ENCODE data around the gene CEP63. TPM values are rescaled to one million over a fixed set of nuclear protein-coding genes. Genes with fewer than 3 reads are reported as not detected.

CEP63 gene
- total RNA-seq, 3 donors from 2014 or later = 31.8 to 38.9 (median 33.1) TPM

DNA sequence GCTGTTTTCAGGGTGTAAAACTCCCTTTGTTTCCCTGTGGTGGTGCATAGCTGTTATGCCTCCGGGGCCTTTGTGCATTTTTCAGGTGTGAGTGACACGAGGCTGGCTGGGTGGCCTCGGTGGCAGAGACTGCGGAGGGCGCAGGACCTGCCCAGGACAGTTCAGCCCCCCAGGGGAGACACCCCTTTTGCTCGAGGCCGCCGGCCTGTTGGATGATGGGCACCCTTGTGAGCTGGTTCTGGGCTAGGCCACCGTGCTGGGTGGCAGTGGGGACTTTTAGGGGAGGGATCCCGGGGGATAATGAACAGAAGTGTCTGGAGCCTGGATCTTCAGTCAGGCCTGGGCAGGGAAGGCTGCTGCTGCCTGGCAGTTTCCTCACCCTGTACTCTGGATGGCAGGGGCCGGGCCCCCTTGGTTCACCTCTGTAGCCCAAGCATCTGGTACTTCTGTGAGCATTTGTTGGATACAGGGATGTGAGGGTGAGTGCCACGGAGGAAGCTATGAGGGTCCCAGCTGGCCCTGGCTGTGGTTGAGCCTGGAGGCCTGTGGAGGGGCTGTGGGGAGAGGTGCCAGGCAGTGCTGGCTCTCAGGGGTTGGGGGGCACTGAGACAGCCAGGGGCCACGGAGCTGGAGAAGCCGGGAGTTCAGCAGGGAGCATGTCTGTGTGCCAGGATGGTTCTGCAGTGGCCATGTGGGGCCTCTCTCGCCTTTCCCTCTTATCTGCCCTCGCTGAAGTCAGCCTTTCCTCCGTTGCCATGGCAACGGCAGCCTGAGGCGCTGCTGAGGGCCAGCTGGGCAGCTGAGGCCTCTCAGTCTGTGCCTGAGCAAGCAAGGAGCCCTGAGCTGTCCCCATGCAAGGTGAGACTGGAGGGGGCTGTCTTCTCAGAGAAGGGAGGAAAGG is 115.9 kb downstream of the CEP63 start:
- H3K36me3 ChIP-seq = no peaks in the 10 kb centered on the region
- peaks cover 0 to 5% of the 10 kb centered on the region in 2 donors for H3K4me1 ChIP-seq
- H3K27ac ChIP-seq = no peak overlapping the region
- intact Hi-C loops (cut with DNase I; ENCODE audit: low total_unique reads) = no loop called here
- H3K9me3 ChIP-seq = no peaks in the 10 kb centered on the region
- no peaks in the 10 kb centered on the region for H3K27me3 ChIP-seq
- DNase-seq (ENCODE audit: low spot score in 2 of 2) = no peak
- no peak for TF ChIP-seq POLR2A (IDR thresholded peaks at IDR 0.05)
- TF ChIP-seq CTCF (IDR thresholded peaks at IDR 0.05) = no peak
- no peak for TF ChIP-seq POLR2AphosphoS5 (IDR thresholded peaks at IDR 0.05)
- H3K4me3 ChIP-seq = no peak overlapping the region

DNA sequence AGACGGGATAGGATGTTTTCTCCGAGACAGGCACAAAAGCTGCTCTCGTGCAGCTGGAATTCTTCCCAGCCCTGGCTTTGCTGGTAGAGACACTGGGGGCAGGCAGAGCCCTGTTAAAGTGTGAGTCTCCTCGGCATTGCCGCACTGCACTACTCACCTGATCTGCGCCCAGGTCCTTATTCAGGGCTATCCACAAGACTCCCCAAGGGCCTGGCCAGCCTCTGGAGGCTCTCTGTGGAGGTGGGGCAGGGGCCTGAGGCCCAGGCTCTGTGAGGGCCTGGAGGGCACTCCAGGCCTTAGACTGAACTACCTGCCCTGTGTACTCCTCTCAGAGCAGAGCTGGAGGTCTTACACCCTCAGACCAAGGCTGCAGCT is 116.6 kb downstream of the CEP63 start:
- no peak for TF ChIP-seq CTCF (IDR thresholded peaks at IDR 0.05)
- no peak for TF ChIP-seq POLR2A (IDR thresholded peaks at IDR 0.05)
- TF ChIP-seq POLR2AphosphoS5 (IDR thresholded peaks at IDR 0.05) = no peak
- no peaks in the 10 kb centered on the region for H3K36me3 ChIP-seq
- H3K27me3 ChIP-seq = no peaks in the 10 kb centered on the region
- H3K27ac ChIP-seq = no peak overlapping the region
- intact Hi-C loops (cut with DNase I; ENCODE audit: low total_unique reads) = no loop called here
- peaks cover 0 to 5% of the 10 kb centered on the region in 2 donors for H3K4me1 ChIP-seq
- no peak for DNase-seq (ENCODE audit: low spot score in 2 of 2)
- H3K4me3 ChIP-seq = no peak overlapping the region
- no peaks in the 10 kb centered on the region for H3K9me3 ChIP-seq

- H3K27me3 ChIP-seq = no peaks in the 10 kb centered on the region
- TF ChIP-seq POLR2A (IDR thresholded peaks at IDR 0.05) (no peak), POLR2AphosphoS5 (IDR thresholded peaks at IDR 0.05) (no peak), CTCF (IDR thresholded peaks at IDR 0.05) (no peak)
- peaks cover 0 to 5% of the 10 kb centered on the region in 2 donors for H3K4me1 ChIP-seq
- no peak overlapping the region for H3K4me3 ChIP-seq
- no peaks in the 10 kb centered on the region for H3K9me3 ChIP-seq
- intact Hi-C loops (cut with DNase I; ENCODE audit: low total_unique reads) = no loop called here
- H3K27ac ChIP-seq = no peak overlapping the region
- no peak for DNase-seq (ENCODE audit: low spot score in 2 of 2)
- H3K36me3 ChIP-seq = no peaks in the 10 kb centered on the region
These were observed 117.6 kb downstream of the CEP63 start for GRCh38 chr3:134603480-134603879.

DNA sequence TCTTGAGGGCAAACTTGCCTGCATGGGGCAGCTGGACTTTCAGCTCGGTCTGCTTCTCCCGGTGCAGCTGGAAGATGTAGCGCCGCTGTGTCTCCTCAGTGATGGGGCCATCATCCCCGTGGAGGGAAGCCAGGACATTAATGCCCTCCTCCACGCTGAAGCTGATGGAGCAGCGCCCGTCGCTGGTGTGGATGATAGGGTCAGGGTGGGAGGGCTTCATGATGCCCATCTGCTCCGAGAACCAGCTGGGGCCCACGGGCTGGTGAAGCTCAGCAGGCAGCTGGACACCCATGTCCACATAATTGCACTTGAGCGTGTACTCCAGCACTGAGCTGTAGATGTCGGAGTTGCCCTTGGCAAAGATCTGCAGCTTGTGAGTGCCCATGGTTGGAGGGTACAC is 118.1 kb downstream of the CEP63 start:
- DNase-seq (ENCODE audit: low spot score in 2 of 2) = no peak
- H3K4me3 ChIP-seq = no peak overlapping the region
- no peak overlapping the region for H3K27ac ChIP-seq
- TF ChIP-seq CTCF (IDR thresholded peaks at IDR 0.05) (no peak), POLR2AphosphoS5 (IDR thresholded peaks at IDR 0.05) (no peak), POLR2A (IDR thresholded peaks at IDR 0.05) (no peak)
- no peaks in the 10 kb centered on the region for H3K9me3 ChIP-seq
- H3K36me3 ChIP-seq = no peaks in the 10 kb centered on the region
- intact Hi-C loops (cut with DNase I; ENCODE audit: low total_unique reads) = no loop called here
- H3K27me3 ChIP-seq = no peaks in the 10 kb centered on the region
- H3K4me1 ChIP-seq = peaks cover 0 to 5% of the 10 kb centered on the region in 2 donors

DNA sequence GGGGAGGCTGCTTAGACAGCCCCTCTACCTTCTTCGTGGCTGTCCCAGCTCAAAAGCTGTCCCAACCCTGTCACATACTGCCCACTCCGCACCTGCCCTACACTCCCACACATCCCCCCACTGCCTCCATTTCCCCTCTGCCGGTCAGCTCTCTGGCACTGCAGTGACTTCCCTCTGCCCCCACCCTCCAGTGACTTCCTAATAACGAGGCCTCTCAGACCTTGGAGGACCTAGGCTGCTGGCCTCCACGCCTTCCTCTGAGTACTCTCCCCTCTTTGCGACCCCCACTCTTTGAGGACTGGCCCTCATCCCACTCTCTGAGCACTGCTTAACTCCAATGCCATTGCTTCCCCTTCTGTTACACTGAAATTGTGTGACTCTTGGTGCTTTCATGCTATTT is 119.7 kb downstream of the CEP63 start:
- Histone ChIP-seq H3K4me3 (no peak overlapping the region), H3K4me1 (peaks cover 0 to 5% of the 10 kb centered on the region in 2 donors), H3K27me3 (no peaks in the 10 kb centered on the region), H3K36me3 (no peaks in the 10 kb centered on the region), H3K9me3 (no peaks in the 10 kb centered on the region), H3K27ac (no peak overlapping the region)
- intact Hi-C loops (cut with DNase I; ENCODE audit: low total_unique reads) = no loop called here
- no peak for TF ChIP-seq CTCF (IDR thresholded peaks at IDR 0.05)
- TF ChIP-seq POLR2A (IDR thresholded peaks at IDR 0.05) = no peak
- TF ChIP-seq POLR2AphosphoS5 (IDR thresholded peaks at IDR 0.05) = no peak
- DNase-seq (ENCODE audit: low spot score in 2 of 2) = no peak

All from breast epithelium (tissue), 4 donors.